GM19467 (cell line): ENCODE data around the gene GAB3.
A peak's percentile ranks its signal among the peaks of the same experiment; 100 is the strongest.

Experiments used
- ATAC-seq: cut with Tn5 transposase; IDR thresholded peaks from one replicate; pipeline ENCODE4 v1.9.1; 2021; ENCODE audit warnings: mild to moderate bottlenecking, moderate library complexity; ENCODE audit not compliant: unreplicated experiment

The GAB3 gene, protein sequence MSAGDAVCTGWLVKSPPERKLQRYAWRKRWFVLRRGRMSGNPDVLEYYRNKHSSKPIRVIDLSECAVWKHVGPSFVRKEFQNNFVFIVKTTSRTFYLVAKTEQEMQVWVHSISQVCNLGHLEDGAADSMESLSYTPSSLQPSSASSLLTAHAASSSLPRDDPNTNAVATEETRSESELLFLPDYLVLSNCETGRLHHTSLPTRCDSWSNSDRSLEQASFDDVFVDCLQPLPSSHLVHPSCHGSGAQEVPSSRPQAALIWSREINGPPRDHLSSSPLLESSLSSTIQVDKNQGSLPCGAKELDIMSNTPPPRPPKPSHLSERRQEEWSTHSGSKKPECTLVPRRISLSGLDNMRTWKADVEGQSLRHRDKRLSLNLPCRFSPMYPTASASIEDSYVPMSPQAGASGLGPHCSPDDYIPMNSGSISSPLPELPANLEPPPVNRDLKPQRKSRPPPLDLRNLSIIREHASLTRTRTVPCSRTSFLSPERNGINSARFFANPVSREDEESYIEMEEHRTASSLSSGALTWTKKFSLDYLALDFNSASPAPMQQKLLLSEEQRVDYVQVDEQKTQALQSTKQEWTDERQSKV

GRCh38 chrX:154750301-154751202 lies at the start of gene GAB3:
Gene GAB3 (minus strand): TSS chrX:154751077. CDS start chrX:154751025, 52 bp downstream.
- peak; percentile 55 for ATAC-seq

GRCh38 chrX:154799556-154800348 lies 48.9 kb upstream of the GAB3 start:
- no peak for ATAC-seq

- no peak for ATAC-seq
These were observed 46.1 kb upstream of the GAB3 start for GRCh38 chrX:154797006-154797405.

DNA sequence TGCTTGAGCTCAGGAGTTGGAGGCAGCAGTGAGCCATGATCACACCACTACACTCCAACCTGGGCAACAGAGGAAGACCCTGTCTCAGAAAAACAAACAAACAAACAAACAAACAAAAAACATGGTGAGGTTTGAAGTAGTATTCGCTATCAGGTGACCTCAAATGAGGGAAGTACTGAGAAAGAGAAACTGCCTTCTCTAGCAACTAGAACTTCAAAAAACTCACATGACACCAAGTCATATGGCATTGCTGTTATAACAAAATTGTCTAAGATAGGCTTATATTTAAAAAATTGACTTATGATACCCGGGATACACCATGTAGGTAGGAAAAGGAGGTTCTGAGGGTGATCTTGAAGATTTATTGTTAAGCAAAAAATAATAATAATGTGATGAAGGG lies 44.1 kb upstream of the GAB3 start:
- no peak for ATAC-seq

- ATAC-seq: no peak
These were observed 42.4 kb upstream of the GAB3 start for GRCh38 chrX:154793084-154793795.

- ATAC-seq: no peak
These were observed 41.1 kb upstream of the GAB3 start for GRCh38 chrX:154791939-154792338.

- ATAC-seq: no peak
These were observed 40.6 kb upstream of the GAB3 start for GRCh38 chrX:154791467-154791866.

GRCh38 chrX:154785716-154786115 lies 34.8 kb upstream of the GAB3 start:
- ATAC-seq: no peak

DNA sequence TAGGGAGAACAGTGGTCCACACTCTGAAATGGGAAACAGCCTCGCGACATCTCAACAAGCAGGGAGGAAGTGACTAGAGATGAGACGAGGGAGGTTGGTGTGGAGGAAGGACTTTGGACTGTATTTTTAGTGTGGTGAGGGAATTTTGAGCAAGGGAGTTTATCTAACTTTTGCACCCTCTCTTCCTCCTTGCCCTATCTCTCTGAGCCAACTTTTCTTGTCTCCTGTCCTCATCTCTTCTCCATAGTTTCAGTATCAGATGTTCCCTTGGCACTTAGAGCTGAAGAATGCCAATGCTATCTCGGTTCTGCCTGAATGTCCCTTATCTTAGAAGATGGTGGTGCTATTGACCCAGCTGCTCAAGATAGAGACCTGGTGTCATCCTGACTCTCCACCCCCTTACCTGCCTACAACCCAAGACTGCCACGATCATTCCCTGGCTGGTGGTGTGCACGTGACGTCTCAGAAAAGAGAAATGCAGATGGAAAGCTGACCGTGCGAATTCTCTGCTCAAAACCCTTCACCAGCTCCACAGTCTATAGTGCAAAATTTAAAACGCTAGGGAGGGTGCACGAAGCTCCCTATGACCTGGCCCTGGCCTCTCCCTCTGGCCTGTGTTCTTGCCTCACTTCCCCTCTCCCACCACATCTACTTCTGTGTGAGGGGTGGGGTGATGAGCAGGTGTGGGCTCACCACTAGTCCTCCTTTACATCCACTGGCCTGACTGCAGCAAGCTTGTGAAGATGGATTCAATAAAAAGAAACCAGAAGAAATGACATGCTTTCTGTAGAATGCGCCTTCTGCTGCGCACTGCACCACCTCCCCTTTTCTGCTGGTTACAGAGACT lies 33.5 kb upstream of the GAB3 start:
- no peak for ATAC-seq

GRCh38 chrX:154780968-154781367 lies 30.1 kb upstream of the GAB3 start:
- ATAC-seq: no peak

- no peak for ATAC-seq
These were observed 28.4 kb upstream of the GAB3 start for GRCh38 chrX:154779261-154779660.

DNA sequence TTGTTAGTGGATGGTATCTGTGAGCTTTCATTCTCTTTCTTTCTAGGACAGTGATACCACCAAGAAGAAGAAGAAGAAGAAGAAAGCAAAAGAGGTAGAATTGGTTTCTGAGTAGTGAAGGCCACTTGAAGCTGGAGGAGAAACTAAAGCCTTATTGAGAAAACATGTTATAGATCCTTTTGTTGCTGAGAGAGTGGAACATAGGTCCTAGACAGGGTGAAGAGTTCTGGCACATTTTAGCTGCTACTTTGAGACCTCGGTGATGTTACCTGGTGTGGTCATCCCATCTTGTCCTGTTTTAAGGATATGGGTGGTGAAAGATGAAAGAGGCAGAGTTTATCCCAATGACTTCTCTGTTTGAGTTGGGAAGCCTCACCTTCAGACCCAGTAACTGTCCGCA lies 25.9 kb upstream of the GAB3 start:
- no peak for ATAC-seq

- ATAC-seq: no peak
These were observed 24.8 kb upstream of the GAB3 start for GRCh38 chrX:154775419-154776349.

- ATAC-seq: no peak
These were observed 23.7 kb upstream of the GAB3 start for GRCh38 chrX:154774622-154775021.

DNA sequence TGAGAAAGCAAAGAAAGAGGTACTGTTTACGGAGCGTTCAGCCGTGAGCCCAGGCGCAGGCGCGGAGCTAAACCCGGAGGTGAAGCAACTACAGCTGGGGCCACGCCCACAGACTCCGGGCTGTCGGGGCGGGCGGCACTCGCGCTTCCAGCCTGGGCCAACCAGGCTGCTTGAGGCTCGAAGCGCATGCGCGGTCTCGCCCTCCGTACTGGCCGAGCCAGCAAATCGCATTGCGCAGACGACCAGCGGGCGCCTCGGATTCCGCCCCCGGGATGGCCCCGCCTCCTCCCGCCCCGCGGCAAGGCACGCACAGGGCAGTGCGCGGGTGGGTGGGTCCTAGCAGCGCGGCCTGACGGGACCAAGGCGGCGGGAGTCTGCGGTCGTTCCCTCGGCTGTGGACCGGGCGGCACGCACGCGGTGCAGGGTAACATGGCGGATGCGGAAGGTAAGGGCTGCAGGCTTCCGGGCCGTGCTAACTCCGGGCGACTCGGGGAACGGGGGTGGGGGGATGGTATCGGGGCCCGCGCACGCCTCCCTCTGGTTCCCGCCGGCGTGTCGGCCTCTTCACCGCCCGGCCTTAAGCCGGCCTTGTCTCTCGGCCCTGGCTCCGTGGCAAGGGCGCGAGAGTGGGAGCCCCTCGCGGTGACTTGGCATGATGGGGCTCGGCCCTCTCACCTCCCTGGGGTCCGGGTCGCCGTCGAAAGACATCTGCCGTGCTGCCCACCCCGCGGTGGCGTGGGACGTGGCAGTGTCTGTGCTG lies 11.8 kb upstream of the GAB3 start, which contains the start of gene DKC1:
Gene DKC1 (plus strand): TSS at position 328 of the 760 bp plus-strand sequence. CDS start 102 bp downstream, at position 430.
- ATAC-seq: peak; percentile 78

GRCh38 chrX:154761977-154762536 lies 11.2 kb upstream of the GAB3 start:
- ATAC-seq: no peak

GRCh38 chrX:154758696-154759095 lies 7.8 kb upstream of the GAB3 start:
- ATAC-seq: no peak
